Islet of Langerhans (tissue), 1 donor: ENCODE data around the gene RBKS.

Source experiments
- FAIRE-seq: peaks from one replicate; lab custom pipeline; 2011; peaks lifted over from hg19 to GRCh38; lab: Jason Lieb, UNC

Gene RBKS

DNA sequence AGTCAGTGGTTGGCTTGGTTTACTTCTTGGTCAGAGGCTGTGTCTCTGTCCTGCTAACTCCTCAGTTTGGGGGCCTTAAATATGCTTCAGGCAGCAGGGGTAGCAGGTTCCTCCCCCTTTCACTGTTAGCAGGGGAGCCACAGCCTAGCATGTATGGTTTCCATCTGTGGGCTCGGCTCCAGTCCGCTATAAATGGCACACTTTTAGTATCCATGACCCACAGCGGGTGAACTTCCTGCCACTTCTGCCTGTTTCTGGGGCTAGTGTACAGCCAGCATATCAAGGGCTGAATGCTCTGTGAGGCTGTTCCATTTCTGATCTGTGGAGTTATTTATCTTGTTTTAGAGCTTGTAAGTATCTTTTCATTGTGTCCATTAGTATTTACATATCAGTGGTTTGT, 60.4 kb downstream of the RBKS start:
- FAIRE-seq = no peak

DNA sequence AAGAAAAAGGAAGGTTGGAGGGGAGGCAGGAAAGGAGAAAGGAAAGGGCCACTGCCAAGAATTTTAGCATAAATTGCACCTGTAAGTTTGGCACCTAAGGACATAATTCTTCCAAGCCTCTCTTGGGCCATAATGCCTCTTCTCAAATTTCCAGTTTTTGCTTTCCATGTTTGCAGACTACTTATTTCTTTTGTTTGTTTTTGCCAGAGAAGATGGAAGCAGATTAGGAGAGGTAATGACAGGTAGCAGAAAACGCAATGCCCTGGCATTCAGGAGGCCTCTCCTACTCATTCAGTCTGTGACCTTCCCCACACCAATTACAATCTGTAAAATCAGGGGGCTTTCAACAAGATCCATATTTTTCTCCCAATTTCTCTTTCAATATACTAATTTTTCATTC, 61.9 kb downstream of the RBKS start:
- FAIRE-seq = no peak

GRCh38 chr2:27824401-27824800, 65.8 kb downstream of the RBKS start:
- no peak for FAIRE-seq

GRCh38 chr2:27823569-27823968, 66.6 kb downstream of the RBKS start:
- no peak for FAIRE-seq

- FAIRE-seq = no peak
Observed at GRCh38 chr2:27823135-27823534, 67.1 kb downstream of the RBKS start.

- FAIRE-seq = no peak
Observed at GRCh38 chr2:27822049-27822448, 68.1 kb downstream of the RBKS start.

DNA sequence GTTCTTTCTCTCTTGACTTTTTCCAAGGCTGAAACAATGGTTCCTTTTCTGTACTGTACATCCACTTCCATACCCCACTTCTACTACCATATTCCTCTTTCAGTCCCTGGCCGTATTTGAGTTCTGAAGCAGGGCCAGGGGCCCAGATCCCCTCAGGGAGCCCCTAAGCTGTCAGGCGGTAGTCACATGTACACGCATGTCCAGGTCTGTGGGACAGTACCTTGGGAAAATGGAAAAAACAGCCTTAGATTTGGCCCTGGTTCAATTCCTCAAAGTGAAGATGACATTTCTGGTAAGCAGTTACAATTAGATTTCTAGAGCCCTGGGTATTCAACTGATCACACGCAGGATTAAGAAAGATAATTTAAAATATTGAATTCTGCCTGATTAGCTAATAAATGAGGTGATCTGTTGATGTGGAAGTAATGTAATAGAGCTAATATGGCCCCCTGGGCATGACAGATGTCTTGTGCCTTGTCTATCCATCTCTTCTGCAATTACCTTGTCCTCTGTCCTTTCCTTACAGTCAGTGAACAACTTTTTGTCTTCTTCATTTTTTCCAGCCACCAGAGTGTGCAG, 74.2 kb downstream of the RBKS start:
- no peak for FAIRE-seq

GRCh38 chr2:27814758-27815157, 75.4 kb downstream of the RBKS start:
- FAIRE-seq = no peak

GRCh38 chr2:27811768-27812167, 78.4 kb downstream of the RBKS start:
- FAIRE-seq = no peak

DNA sequence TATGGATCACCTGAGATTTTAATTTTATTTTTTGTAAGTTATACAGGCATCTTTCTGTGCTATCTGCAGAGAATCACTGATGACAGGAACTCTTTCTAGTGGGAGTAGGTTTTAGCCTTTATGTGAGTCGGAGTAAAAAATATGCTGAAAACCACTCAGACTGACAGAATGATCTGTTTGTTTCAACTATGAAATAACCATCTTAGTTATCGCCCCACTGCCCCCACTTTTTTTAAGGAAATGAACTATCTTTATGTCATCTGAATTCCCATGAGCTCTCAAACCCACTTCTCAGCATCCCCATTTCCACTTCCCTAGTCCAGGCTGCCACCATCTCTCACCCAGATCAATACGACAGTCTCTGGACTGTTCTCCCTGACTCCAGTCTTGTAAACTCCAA, 79.7 kb downstream of the RBKS start:
- no peak for FAIRE-seq

GRCh38 chr2:27809761-27810241, 80.4 kb downstream of the RBKS start:
- no peak for FAIRE-seq

DNA sequence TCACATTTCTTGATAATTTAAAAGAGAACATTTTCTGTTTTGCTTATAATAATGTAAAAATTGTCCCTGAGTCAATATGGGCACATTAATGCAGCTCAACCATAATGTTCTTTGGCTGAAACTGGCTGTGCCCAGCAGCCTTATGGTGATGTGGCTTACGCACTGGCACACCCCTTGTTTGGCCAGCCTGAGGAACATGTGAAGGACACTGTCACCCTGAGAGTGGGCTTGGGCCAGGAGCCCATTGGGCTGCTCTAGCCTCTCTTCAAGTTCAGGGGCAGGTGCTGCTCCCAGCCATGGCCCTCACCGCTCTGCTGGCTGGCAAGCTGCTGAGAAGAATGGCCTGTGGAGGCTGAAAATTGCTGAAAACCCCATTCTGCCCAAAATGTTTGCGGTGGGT, 81.2 kb downstream of the RBKS start:
- no peak for FAIRE-seq

GRCh38 chr2:27808418-27808817, 81.8 kb downstream of the RBKS start:
- no peak for FAIRE-seq

DNA sequence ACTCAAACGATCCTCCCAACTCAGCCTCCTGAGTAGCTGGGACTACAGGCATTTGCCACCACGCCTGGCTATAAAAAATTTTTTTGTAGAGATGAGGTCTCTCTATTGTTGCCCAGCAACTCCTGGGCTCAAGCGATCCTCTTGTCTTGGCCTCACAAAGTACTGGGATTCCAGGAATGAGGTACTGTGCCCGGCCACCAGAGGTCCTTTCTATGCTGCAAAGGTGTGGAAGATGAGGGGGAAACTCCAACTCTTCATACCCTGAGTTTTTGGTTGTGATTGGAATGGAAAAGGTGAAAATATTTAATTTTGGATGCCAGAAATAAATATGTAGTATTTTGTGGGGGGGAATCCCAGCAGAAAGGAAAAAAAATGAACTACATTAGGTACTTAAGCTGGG, 82.7 kb downstream of the RBKS start:
- FAIRE-seq = no peak

DNA sequence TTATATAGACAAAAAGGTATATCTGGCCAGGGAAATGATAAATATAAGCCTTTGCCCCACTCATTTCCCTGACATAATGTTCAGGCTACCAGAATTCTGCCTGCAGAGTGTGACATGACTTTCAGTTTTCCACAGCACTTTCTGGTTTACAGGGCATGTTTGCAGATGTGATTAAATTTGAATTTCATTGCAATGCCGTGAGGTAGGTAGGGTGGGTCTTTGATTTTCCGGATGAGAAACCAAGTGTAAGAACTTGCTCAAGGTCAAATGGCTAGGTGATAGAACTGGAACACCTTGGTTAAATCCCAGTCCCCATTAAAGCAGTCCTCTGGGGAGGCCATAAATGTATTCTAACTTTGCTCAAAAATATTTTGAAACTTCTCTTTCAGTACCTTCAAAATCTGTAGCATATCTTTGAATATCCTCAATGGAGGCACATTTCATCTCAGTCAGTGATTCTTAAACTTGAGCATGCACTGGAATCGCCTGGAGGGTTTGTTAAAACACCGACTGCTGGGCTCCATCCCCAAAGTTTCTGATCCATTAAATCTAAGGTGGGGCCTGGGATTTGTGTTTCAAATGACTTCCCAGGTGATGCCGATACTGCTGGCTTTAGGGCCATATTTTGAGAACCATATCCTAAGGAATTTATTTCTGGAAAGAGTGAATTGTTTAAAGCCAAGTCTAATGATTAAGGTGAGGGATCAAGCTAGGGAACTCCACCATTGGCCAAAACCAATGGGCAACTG, 83.7 kb downstream of the RBKS start:
- no peak for FAIRE-seq

DNA sequence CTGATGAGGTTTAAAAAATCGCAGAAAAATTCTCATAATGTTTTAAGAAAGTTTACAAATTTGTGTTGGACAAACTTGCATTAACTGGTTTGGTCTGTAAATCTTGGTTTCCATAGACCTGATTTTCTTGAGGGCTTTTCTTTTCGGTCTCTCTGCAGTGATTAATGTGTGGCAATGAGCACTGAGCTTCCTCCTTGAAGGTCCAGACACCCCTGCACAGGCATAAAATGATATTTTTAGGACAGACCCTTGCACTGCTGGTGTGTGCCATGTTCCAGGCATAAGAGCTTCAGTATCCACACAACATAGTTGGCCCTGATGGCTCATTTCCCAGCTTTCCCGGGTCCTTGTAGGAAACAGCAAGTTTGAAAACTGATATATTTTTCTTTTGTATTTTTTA, 85.0 kb downstream of the RBKS start:
- no peak for FAIRE-seq

GRCh38 chr2:27804146-27804545, 86.0 kb downstream of the RBKS start:
- no peak for FAIRE-seq

GRCh38 chr2:27803046-27803445, 87.1 kb downstream of the RBKS start:
- FAIRE-seq = no peak

DNA sequence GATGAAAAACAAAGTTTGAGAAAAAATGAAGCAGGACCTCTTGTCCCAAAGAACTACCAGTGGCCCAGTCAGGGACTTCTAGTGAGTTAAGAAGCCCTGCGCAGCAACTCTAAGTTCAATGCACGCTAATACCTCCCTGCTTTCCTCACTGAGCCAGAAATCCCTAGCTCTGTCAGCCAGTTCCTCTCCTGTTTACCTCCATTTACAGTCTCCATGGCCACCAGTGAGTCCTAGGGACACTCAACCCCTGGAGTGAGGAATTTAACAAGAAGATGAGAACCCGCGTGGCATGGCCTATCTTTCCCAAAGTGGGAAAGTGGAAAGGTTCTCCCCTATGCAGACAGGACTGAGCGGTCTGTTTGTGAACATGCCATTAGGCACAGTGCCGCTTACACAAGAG, 87.6 kb downstream of the RBKS start:
- no peak for FAIRE-seq

GRCh38 chr2:27800856-27801255, 89.3 kb downstream of the RBKS start:
- no peak for FAIRE-seq

DNA sequence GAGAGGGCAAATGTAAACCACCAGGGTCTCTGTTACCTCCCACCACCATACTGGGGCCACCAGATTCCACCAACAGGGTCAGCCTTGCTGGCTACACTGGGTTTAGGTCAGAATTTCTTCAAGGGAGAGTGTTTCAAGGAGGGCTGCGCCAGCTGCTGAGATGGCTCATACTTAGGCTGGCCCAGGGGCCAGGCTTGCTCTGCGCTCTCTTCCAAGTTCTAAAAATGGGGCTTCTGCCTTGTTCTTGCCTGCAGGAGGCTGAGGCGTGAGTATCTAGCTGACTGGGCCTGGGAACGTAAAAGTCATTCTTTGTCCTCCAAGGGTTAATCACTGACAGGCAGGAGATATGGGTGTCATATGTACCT, 90.6 kb downstream of the RBKS start:
- FAIRE-seq = no peak

- FAIRE-seq = no peak
Observed at GRCh38 chr2:27798948-27799645, 91.1 kb downstream of the RBKS start.

DNA sequence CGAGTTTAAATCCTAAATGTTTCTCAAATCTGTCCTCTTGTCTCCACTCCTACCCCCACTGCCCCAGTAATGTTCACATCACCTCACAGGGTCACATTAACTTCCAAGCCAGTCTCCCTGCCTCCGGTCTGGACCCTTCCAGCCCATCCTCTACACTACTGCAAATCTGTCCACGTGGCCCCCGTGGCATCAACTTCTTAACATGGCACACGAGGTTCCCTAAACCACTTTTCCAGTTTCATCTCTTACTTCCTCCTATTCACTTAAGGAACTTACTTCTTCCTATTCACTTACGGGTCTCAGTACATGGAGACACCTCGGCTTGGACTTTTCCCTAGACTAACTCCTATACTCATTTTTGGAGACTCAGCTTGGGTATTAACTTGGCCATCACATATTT, 91.7 kb downstream of the RBKS start:
- no peak for FAIRE-seq

- FAIRE-seq = no peak
Observed at GRCh38 chr2:27797841-27798240, 92.3 kb downstream of the RBKS start.
